PC-9 (cell line): ENCODE results near the gene PSRC1.

ENCODE experiments used
- EZH2 ChIP-seq: fragments of 200-600 bp; sonication (generic); IDR thresholded peaks from 2 replicates; pipeline ENCODE4 v1.8.0; 2017; ENCODE audit warnings: antibody characterized with exemption, low read depth
- TF ChIP-seq, protein P1 (sequence below): fragments of 200-600 bp; sonication (generic); conservative IDR thresholded peaks from 2 replicates; pipeline ENCODE4 v1.6.1; 2017; ENCODE audit warnings: mixed run types, antibody characterized with exemption, mild to moderate bottlenecking, moderate library complexity

DNA sequence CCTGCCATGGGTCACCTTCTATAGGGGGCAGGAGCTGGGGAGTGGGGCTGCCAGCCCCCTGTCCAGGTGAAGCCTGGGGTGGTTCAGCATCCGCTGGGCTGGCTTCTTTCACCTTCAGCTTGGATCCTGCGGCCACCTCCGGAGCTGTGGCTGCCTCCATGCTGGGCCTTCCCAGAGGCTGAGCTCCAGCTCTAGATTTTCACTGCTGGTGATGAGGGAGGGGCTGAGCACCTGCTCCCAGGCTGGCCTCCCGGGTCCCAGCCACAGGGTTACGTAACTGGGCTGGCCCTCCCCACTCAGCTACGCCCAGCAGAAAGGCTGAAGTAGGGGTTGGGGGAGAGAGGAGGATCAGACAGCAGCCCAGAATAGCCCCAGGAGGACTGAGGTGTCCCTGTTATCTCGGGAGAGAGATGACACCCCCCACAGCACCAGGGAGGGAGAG lies 23.9 kb upstream of the PSRC1 start, which contains the start of gene MYBPHL:
- TF ChIP-seq, protein P1, sequence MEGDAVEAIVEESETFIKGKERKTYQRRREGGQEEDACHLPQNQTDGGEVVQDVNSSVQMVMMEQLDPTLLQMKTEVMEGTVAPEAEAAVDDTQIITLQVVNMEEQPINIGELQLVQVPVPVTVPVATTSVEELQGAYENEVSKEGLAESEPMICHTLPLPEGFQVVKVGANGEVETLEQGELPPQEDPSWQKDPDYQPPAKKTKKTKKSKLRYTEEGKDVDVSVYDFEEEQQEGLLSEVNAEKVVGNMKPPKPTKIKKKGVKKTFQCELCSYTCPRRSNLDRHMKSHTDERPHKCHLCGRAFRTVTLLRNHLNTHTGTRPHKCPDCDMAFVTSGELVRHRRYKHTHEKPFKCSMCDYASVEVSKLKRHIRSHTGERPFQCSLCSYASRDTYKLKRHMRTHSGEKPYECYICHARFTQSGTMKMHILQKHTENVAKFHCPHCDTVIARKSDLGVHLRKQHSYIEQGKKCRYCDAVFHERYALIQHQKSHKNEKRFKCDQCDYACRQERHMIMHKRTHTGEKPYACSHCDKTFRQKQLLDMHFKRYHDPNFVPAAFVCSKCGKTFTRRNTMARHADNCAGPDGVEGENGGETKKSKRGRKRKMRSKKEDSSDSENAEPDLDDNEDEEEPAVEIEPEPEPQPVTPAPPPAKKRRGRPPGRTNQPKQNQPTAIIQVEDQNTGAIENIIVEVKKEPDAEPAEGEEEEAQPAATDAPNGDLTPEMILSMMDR: no peak
- TF ChIP-seq EZH2: no peak
